ENCODE results near the gene MRPL23.

The MRPL23 gene

DNA sequence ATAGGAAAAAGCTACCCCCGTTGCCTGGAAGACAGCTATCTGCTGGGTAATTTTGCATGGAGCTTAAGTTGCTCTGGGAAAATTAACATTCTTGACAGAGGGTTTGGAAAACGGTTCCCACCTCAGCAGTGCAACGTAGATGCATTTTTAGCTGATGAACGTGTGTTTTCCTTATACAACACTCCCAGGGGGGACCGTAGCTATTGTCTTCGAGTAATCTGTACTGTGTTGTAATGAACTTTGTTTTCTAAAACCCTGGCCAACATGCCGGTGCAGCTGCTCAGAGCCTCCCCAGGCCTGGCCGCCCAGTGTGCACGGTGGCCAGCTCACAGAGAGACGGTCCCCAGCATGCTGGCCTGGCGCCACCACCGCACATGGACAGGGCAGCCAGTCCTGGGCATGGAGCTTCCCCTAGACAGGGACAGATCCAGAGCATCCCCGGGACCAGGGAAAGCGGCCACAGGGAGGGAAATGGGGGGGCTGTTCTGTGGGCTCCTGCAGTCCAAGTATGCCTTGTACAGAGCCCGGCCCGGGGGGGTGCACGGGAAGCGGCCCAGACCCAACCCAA lies 25.5 kb upstream of the MRPL23 start:
- no peak for DNase-seq (ENCODE audit: low spot score)

DNA sequence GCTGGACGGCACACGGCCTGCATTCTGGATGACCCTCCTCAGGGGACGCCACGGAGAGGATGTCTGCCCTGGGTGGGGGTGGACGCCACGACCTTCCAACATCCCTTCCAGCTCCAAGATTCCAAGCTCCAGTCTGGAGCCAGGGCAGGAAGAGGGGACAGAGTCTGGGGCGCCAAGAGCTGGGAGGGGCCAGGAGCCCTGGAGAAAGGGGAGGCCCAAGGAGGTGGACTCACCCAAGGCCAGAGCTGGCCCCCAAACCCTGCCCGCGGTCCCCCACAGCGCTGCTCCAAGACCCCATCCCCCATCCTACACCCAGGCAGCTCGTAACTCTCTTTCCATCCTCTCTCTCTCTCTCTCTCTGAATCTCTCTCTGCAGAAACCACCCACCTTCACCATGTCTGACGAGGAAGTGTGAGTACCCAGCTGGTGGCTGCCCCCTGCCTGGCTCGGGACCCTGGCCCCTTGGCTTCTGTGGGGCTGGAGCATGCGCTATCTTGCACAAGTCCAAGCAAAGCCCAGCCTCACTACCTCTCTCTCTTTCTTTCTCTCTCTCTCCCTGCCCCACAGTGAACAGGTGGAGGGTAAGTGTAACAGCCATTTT lies 24.6 kb upstream of the MRPL23 start:
- no peak for DNase-seq (ENCODE audit: low spot score)

GRCh38 chr11:1923201-1923956 lies 23.8 kb upstream of the MRPL23 start:
- DNase-seq (ENCODE audit: low spot score) = no peak

DNA sequence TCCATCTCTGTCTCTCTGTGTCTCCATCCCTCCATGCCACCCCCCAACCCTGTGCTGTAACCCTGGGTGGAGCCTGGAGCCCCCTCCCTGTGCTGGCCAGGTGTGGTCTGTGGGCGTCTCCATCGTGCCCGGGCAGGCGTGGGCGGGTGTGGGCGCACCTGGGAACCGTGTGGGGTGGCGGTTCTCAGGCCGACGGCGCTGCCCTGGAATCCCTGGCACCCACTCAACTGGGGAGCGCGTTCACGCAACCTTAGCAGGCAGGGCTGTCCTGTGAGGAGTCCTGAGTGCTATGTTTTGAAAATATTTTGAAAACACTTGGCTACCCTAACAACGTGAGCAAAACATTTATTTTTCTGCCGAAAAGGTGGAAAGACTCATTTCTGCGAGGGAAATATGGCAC lies 23.0 kb upstream of the MRPL23 start:
- DNase-seq (ENCODE audit: low spot score) = no peak

- no peak for DNase-seq (ENCODE audit: low spot score)
Observed at GRCh38 chr11:1924646-1925372, 22.3 kb upstream of the MRPL23 start.

DNA sequence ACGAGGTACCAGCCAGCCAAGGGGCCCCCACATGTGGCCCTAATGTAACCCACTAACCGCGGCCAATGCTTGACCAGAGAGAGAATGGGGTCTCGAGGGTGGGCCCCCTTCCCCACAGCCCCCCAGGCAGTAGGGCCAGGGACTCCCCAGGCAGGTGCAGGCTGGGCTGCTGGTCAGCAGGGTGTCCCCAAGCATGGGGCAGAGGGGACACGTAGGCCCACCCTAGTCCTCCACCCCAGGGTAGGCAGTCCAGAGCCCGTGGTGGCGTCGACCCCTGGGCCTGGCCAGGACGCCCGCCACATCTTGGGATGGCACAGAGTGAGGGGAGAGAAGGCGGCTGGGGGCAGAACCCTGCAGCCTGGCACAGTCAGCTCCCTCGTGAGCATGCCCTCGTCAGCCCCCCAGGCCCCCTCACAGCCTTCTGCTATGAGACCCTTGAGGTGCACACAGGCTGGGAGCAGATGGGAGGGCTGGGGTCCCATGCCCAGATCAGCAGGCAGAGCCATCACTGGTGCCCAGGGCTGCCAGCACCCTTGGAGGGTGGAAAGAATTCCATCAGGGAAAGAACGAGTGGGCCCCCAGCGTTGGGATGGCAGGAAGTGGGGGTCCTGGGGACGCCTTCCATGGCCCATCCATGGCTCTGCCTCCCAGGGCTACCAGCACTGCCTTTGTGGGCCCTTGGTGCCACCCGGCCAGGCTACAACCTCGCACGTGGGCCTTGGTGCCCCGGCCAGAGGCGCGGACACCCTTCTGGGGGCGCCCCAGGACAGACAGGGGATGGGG lies 21.6 kb upstream of the MRPL23 start:
- DNase-seq (ENCODE audit: low spot score) = no peak

- no peak for DNase-seq (ENCODE audit: low spot score)
Observed at GRCh38 chr11:1926156-1927025, 20.7 kb upstream of the MRPL23 start.

DNA sequence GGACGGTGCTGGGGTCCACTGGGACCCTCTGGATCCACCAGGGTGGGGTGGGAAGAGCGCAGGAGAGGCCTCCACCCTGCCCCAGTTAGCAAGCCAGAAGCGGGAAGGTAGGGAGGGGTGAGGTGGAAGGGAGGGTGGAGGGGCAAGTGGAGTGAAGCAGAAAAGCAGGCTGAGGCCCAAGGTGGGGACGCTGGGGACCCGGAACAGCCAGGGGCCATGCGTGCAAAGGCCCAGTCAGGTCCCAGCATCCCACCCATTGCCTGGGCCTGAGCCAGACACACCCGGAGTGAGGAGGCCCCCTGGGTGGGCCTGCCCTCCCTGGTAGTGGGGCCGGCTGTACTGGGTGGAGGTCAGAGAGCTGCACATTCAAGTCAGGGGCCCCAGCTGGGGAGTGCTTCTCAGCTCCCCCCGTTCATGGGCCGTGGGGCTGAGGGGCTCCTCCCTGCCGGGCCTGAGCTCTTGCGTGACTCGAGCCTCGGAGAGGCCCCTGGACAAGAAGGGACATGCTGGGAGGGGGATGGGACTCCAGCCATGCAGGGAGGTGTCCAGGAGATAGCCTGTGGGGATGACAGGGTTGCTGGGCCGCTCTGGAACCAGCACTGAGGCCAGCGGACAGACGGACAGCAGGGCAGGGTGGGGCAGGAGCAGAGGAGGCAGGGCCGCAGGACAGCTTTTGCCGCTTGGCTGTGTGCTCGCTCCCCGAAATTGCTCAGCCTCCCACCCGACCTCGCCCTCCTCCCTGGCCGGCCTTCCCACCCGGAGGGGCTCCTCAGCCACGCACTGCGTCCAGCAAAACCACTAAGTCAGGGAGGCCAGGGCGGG lies 19.9 kb upstream of the MRPL23 start:
- no peak for DNase-seq (ENCODE audit: low spot score)

GRCh38 chr11:1927848-1928469 lies 19.2 kb upstream of the MRPL23 start:
- no peak for DNase-seq (ENCODE audit: low spot score)

DNA sequence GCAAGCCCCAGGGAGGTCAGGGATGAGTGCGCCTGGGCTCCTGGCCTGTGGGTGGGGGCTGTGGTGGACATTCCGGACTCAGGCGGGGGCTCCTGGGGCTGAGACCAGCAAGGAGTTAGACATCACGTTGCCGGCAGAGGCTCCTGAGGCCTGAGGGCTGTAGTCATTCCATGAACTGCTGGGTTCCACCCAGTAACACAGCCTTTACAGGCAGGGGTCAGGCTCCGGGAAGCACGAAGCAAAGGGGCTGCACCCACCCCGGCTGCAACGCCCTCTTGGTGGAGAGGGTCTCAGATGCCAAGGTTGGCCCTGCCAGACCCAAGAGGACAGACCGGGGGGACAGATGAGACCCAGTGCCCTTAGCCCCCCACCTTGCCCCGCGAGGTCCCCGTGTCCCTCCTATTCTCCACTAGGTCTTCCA lies 18.7 kb upstream of the MRPL23 start:
- no peak for DNase-seq (ENCODE audit: low spot score)

DNA sequence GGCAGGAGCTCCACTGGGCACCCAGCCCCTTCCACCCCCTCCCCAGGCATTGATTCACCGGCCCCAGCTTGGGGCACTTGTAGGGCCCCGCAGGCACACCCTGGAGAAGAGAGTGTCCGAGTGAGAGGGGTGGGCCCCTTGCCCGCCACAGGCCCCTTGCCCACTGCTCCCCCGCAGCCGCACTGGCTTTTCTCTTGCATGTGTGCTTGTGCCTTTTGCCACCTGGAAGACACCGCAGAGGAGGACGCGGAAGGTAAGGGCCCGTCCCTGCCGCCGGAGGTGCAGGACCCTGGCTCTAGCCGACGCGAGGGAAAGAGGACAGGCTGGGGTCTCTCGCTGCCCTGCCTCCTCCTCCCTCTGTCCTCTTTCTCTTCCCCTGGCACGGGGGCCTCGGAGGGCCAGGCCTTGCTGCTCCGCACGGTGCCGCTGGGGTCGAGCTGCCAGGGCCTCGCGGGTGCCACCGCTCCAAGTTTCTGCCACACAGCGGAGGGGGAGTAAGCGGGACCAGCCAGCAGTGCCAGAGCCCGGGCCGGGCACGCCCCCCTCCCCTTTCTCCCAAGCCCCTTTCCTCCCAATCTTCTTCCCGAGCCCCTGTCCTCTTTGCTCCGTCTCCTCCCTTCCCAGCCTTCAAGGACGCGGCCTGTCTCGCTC lies 18.1 kb upstream of the MRPL23 start:
- DNase-seq (ENCODE audit: low spot score) = no peak

- DNase-seq (ENCODE audit: low spot score) = no peak
Observed at GRCh38 chr11:1929621-1930461, 17.3 kb upstream of the MRPL23 start.

GRCh38 chr11:1930462-1930830 lies 16.7 kb upstream of the MRPL23 start:
- no peak for DNase-seq (ENCODE audit: low spot score)

DNA sequence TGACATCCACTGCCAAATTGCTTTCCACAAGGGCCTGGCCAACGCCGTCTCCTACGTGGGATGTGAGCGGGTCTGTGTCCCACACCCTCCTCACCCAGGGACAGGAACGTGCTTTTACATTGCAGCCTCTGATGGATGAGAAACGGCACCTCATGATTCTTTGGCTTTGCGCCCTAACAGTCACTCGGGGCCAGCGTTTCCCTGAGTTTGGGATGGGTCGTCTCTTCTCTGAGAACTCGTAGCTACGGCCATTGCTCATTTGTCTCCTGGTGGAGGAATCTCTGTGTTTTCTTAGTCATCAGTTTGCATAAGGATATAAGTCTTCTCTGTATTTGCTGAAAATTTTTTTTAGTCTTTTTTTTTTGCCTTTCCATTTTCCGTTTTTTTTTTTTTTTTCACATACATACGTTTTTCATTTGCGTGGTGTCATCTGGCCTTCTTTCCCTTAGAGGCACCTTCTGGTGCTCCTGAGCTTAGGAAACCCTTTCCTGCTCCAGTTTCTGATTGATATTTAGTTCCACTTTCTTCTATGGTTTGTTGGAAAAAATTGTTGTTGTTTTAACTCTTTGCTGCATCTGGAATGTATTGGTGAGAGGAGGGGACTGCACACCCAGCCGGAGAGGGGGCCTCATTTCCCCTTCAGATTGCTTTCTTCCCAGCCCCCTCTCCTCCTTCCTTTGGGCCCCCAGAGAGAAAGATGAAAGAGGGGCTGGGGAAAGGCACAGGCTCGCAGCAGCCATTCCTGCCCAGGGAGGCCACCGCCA lies 15.6 kb upstream of the MRPL23 start:
- no peak for DNase-seq (ENCODE audit: low spot score)

- no peak for DNase-seq (ENCODE audit: low spot score)
Observed at GRCh38 chr11:1932105-1932480, 15.0 kb upstream of the MRPL23 start.

DNA sequence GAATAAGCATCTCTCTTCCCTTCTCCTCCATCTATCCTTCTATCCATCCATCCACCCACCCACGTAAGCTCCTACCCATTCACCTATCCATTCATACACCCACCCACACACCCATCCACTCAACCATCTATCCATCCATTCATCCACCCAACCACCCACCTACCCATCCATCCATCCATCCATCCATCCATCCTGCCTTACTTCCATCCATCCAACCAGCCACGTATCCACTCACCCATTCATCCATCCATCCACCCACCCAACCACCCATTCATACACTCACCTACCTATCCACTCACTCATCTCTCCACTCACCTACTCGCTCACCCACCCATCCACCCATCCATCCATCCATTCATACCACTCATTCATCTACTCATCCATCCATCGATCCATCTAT lies 14.5 kb upstream of the MRPL23 start:
- no peak for DNase-seq (ENCODE audit: low spot score)
